ENCODE measurements around the gene AHRR. TPM values are rescaled to one million over a fixed set of nuclear protein-coding genes. Genes with fewer than 3 reads are reported as not detected.

AHRR gene
- polyA plus RNA-seq, 3 donors, result 0.15 TPM; not detected in 1

- Histone ChIP-seq H3K27me3 (ENCODE audit: control insufficient read depth in 2 of 2, insufficient read depth in 2 of 2, low read length in 2 of 2) (no peaks in the 10 kb centered on the region), H3K4me3 (replicated peaks in 1 of 3; ENCODE audit: low read depth in 2 of 3, low read length in 3 of 3) (no peak overlapping the region), H3K4me1 (ENCODE audit: control insufficient read depth in 1 of 2, insufficient read depth in 2 of 2, low read length in 2 of 2) (peaks cover 1 to 9% of the 10 kb centered on the region in 2 donors), H3K36me3 (replicated peaks in 1 of 2; ENCODE audit: control insufficient read depth in 1 of 2, insufficient read depth in 2 of 2, low read length in 2 of 2) (peaks cover 54% of the 10 kb centered on the region in 2 donors), H3K4me2 (replicated peaks; ENCODE audit: extremely low read depth, low read length, poor library complexity, severe bottlenecking) (no peak overlapping the region), H2AFZ (ENCODE audit: insufficient read depth, low read depth, low read length, poor library complexity, severe bottlenecking) (no peak overlapping the region), H3K9ac (ENCODE audit: insufficient read depth, low read length, poor library complexity, severe bottlenecking) (no peak overlapping the region), H3K79me2 (ENCODE audit: insufficient read depth, low read length) (no peaks in the 10 kb centered on the region), H3K27ac (ENCODE audit: low read depth in 1 of 2, low read length in 2 of 2) (no peak overlapping the region), H3K9me3 (replicated peaks in 1 of 2; ENCODE audit: control insufficient read depth in 1 of 2, insufficient read depth in 1 of 2, low read length in 2 of 2) (no peaks in the 10 kb centered on the region), H4K20me1 (ENCODE audit: insufficient read depth, low read length) (peaks cover 6% of the 10 kb centered on the region)
- H3K9me3 Mint-ChIP-seq, result no peaks in the 10 kb centered on the region
- TF ChIP-seq CTCF (IDR thresholded peaks at IDR 0.05), result no peak
- H3K4me1 Mint-ChIP-seq, result peaks cover 7% of the 10 kb centered on the region
- DNase-seq, result no peak
- 96% methylated on average over 22 of the region's 30 CpGs for WGBS (ENCODE audit: insufficient coverage)
- H3K27me3 Mint-ChIP-seq (ENCODE audit: low read depth in 3 of 3), result no peaks in the 10 kb centered on the region
- peaks cover 52 to 64% of the 10 kb centered on the region in 2 donors for H3K36me3 Mint-ChIP-seq
- H3K4me3 Mint-ChIP-seq, result no peak overlapping the region
- intact Hi-C loops (cut with micrococcal nuclease), result no loop called here
- no peak overlapping the region for H3K27ac Mint-ChIP-seq
These were observed 145.3 kb downstream of the AHRR start for GRCh38 chr5:466661-467310.

GRCh38 chr5:468401-468800 is 146.9 kb downstream of the AHRR start:
- H3K36me3 Mint-ChIP-seq, result peaks cover 39 to 48% of the 10 kb centered on the region in 2 donors
- Histone ChIP-seq H3K4me2 (replicated peaks; ENCODE audit: extremely low read depth, low read length, poor library complexity, severe bottlenecking) (no peak overlapping the region), H2AFZ (ENCODE audit: insufficient read depth, low read depth, low read length, poor library complexity, severe bottlenecking) (no peak overlapping the region), H3K9ac (ENCODE audit: insufficient read depth, low read length, poor library complexity, severe bottlenecking) (no peak overlapping the region), H3K36me3 (replicated peaks in 1 of 2; ENCODE audit: control insufficient read depth in 1 of 2, insufficient read depth in 2 of 2, low read length in 2 of 2) (peaks cover 38 to 39% of the 10 kb centered on the region in 2 donors), H4K20me1 (ENCODE audit: insufficient read depth, low read length) (peaks cover 11% of the 10 kb centered on the region), H3K79me2 (ENCODE audit: insufficient read depth, low read length) (no peaks in the 10 kb centered on the region), H3K27me3 (ENCODE audit: control insufficient read depth in 2 of 2, insufficient read depth in 2 of 2, low read length in 2 of 2) (no peaks in the 10 kb centered on the region), H3K27ac (ENCODE audit: low read depth in 1 of 2, low read length in 2 of 2) (no peak overlapping the region), H3K4me3 (replicated peaks in 1 of 3; ENCODE audit: low read depth in 2 of 3, low read length in 3 of 3) (no peak overlapping the region), H3K9me3 (replicated peaks in 1 of 2; ENCODE audit: control insufficient read depth in 1 of 2, insufficient read depth in 1 of 2, low read length in 2 of 2) (no peaks in the 10 kb centered on the region), H3K4me1 (ENCODE audit: control insufficient read depth in 1 of 2, insufficient read depth in 2 of 2, low read length in 2 of 2) (peaks cover 11 to 21% of the 10 kb centered on the region in 2 donors)
- H3K9me3 Mint-ChIP-seq, result no peaks in the 10 kb centered on the region
- H3K27ac Mint-ChIP-seq, result no peak overlapping the region
- H3K27me3 Mint-ChIP-seq (ENCODE audit: low read depth in 3 of 3), result peaks cover 0 to 2% (median 0%) of the 10 kb centered on the region in 3 donors
- H3K4me3 Mint-ChIP-seq, result no peak overlapping the region
- no peak for DNase-seq
- intact Hi-C loops (cut with micrococcal nuclease), result no loop called here
- no peak for TF ChIP-seq CTCF (IDR thresholded peaks at IDR 0.05)
- no CpG with 5 or more reads among the region's 6 CpGs for WGBS (ENCODE audit: insufficient coverage)
- peaks cover 11% of the 10 kb centered on the region for H3K4me1 Mint-ChIP-seq
